Measurements from ENCODE around the gene CFAP91. TPM values are rescaled to one million over a fixed set of nuclear protein-coding genes. Genes with fewer than 3 reads are reported as not detected.

CFAP91 gene
- total RNA-seq: not detected in 2 replicates

DNA sequence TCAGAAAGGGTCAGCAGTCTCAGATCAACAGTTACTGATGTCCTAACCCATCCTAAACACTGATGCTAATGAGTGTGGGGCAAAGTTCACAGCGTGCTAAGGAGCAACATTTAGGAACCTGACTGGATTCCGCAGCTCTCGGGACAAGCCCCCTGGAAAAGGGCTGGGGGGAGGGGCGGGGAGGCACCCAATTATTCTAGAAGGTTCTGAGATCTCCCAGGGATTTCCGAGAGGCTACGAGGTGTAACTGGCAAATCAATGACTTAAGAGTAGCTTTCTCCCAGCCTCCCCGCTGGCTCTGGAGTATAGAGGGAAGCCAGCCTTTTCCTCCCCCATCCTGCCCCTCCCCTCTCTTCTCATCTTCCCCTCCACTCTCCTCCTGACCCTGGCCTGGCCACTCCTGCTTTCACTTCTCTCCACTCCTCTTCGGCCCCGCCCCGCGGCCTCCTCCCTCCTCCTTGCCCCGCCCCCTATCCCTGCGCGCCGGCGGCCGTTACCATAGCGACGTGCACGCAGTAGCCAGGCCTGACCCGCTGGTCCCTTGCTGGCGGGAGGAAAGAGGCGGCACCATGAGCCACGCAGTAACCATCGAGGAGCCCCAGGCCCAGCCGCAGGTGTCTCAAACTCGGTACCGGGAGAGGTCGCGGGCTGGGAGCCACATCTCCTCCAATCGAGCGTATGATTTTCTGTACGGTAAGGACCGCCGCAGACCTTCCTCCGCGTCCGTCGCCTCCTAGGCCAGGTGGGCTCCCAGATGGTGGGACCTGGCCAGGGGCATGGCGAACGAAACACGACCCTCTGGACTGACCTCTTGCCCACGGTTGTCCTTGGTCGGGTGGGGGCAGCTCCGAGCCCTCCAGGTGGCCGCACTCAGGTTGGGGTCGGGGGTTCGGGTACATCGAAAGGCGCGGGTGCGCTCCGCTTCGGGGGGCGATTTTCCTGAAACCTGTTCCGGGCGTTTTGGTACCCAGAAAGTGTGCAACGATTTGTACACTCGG, at the start of gene CFAP91:
Gene CFAP91, plus strand, starts transcription at position 493 of the 998 bp plus-strand sequence. Its CDS starts 77 bp downstream, at position 570.

DNA sequence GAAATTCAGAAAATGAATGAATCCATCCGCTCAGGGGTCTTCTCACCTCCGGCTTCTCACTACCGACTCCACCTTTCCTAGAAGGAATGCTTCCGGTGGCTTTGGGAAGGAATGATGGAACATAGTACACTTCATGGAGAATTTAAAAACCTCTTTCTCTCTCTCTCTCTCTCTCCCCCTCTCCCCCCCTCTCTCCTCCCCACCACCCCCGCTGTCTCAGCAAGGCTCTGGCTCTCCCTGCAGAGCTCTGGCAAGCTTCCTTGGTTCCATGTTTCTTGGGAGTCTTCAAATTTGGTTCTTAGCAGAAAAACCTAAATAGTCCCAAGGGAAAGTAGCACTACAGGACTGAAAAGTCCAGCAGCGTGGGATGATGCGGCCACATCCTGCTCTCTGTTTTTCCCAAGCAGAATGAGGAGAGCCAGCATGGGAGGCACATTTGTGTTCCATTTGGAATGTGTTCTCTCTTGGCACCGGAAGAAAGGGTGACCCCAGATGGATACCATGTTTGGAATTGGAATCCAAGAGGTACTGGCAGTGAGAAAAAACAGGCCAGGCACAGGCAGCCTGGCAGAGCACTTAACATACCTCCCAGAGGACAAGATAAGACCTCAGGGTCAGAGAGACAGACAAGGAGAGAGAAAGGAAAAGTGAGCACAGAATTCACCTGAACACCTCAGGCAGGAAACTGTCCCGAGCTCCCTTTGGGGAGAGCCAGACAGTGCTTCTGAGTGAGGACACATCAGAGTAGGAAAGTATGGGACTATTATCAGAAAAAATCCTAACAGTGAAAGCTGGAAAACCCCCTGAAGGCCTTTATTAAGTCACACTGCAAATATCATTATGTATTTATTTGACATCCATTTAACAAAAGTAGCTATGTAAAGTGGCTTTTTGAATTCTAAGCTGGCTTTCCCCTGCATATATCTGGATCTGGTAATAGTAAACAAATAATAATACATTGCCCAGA, 42.1 kb upstream of the CFAP91 start, which contains the start of gene POPDC2:
Gene POPDC2, minus strand, starts transcription at position 116 of the 967 bp plus-strand sequence. CDS start 166 bp downstream, outside the sequence.

DNA sequence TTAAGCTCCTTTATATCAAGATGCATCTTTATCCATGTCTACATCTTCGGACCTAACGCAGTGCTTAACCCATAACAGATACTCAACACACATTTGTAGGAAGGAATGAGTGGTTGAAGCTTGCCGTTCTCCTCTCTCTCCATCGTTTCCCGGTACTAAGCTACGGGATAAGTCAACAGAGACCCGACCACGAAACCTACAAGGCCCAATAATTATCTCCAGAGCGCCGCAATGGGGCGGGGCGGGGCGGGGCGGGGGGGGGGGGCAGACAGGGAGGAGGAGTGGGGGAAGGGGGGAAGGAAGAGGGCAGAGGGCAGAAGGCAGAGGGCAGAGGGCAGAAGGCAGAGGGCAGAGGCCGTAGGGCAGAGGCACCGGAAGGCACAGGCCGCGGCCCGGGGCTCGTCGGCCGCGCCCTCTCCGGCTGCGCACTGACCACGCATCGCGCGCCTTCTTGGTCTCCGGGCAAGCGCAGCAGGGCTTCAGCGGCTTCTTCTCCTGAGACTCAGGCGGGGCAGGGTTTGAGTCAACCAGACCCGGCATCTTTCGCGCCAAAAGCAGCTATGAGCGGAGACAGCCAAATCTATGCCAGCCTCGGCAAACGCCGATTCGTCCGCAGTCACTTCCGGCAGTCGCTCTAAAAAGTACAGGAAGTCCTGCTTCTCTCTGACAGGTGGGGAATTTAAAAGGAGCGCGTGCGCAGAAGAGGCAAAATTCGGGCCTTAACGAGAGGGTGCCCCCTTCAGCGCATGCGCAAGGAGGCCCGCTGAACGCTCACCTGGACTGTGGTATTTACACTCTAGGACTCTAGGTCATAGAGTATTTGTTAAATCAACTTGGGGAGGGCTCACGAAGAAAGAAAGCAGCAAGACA, 25.8 kb upstream of the CFAP91 start, which contains the start of gene COX17:
Gene COX17, minus strand, starts transcription at position 636 of the 870 bp plus-strand sequence. Its CDS starts 96 bp downstream, at position 540.

Other genes starting within 250 kb of the CFAP91 start
- 27.5 and 28.1 TPM in 2 replicates for gene TMEM39A, start 239.4 kb upstream of the CFAP91 start, total RNA-seq
- gene POGLUT1, start 234.1 kb upstream of the CFAP91 start, total RNA-seq: 16.2 and 16.3 TPM in 2 replicates
- 31.7 and 40.0 TPM in 2 replicates for gene TIMMDC1, start 204.5 kb upstream of the CFAP91 start, total RNA-seq
- under 0.01 TPM in 1 of 2 replicates, not detected in the other for gene CD80, start 143.4 kb upstream of the CFAP91 start, total RNA-seq
- 7.5 and 11.8 TPM in 2 replicates for gene ADPRH, start 123.5 kb upstream of the CFAP91 start, total RNA-seq
- 2.8 and 7.3 TPM in 2 replicates for gene PLA1A, start 105.1 kb upstream of the CFAP91 start, total RNA-seq
- gene POPDC2, start 42.4 kb upstream of the CFAP91 start, total RNA-seq: 0.17 and 0.33 TPM in 2 replicates
- 19.8 and 29.8 TPM in 2 replicates for gene COX17, start 25.6 kb upstream of the CFAP91 start, total RNA-seq
- not detected in 2 replicates for gene NR1I2, start 79.1 kb downstream of the CFAP91 start, total RNA-seq